ENCODE measurements around the gene CCDC24.

The CCDC24 gene

GRCh38 chr1:43947874-43948437, 43.4 kb upstream of the CCDC24 start:
- no peak for DNase-seq (ENCODE audit: extremely low read depth, low read depth)

GRCh38 chr1:43949678-43950077, 41.7 kb upstream of the CCDC24 start:
- no peak for TF ChIP-seq CTCF (IDR thresholded peaks at IDR 0.05; ENCODE audit: low read depth, low read length)

More at GRCh38 chr1:43947874-43948437, 43.4 kb upstream of the CCDC24 start:
- TF ChIP-seq CTCF (IDR thresholded peaks at IDR 0.05; ENCODE audit: low read depth, low read length), result no peak

GRCh38 chr1:43951021-43951985, 40.1 kb upstream of the CCDC24 start:
- no peak for DNase-seq (ENCODE audit: extremely low read depth, low read depth)
- TF ChIP-seq CTCF (IDR thresholded peaks at IDR 0.05; ENCODE audit: low read depth, low read length), result no peak

More at GRCh38 chr1:43949678-43950077, 41.7 kb upstream of the CCDC24 start:
- DNase-seq (ENCODE audit: extremely low read depth, low read depth), result no peak

GRCh38 chr1:43952731-43953346, 38.6 kb upstream of the CCDC24 start:
- DNase-seq (ENCODE audit: extremely low read depth, low read depth), result no peak
- TF ChIP-seq CTCF (IDR thresholded peaks at IDR 0.05; ENCODE audit: low read depth, low read length), result no peak

GRCh38 chr1:43953361-43953760, 38.0 kb upstream of the CCDC24 start:
- TF ChIP-seq CTCF (IDR thresholded peaks at IDR 0.05; ENCODE audit: low read depth, low read length), result no peak
- DNase-seq (ENCODE audit: extremely low read depth, low read depth), result no peak

GRCh38 chr1:43954036-43954435, 37.4 kb upstream of the CCDC24 start:
- TF ChIP-seq CTCF (IDR thresholded peaks at IDR 0.05; ENCODE audit: low read depth, low read length), result no peak
- DNase-seq (ENCODE audit: extremely low read depth, low read depth), result no peak

- no peak for TF ChIP-seq CTCF (IDR thresholded peaks at IDR 0.05; ENCODE audit: low read depth, low read length)
- no peak for DNase-seq (ENCODE audit: extremely low read depth, low read depth)
These were observed 35.2 kb upstream of the CCDC24 start for GRCh38 chr1:43956234-43956633.

Data from AG09319 (cell line).